ENCODE measurements around the gene CLDN1.
"Not testable (repeated sequence)": the region's sequence is repeated elsewhere in the genome, so short reads cannot be mapped to it uniquely, and the experiment has no call there.

DNA sequence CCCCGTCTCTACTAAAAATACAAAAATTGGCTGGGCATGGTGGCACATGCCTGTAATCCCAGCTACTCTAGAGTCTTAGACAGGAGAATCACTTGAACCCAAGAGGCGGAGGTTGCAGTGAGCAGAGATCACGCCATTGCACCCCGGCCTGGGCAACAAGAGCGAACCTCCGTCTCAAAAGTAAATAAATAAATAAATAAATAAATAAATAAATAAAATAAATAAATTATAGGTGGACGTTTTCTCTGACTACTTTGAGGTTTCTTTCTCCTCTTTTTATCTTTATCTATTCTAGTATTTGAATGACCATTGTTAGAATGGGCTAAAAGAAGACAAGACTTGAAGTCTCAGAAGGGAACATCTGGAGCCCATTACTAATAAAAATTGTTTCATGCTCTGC lies 54.8 kb downstream of the CLDN1 start:
- not testable (repeated sequence) for TF ChIP-seq RCOR1 (conservative IDR thresholded peaks at IDR 0.05; ENCODE audit: low read depth, low read length); EZH2 (IDR thresholded peaks at IDR 0.05; ENCODE audit: borderline replicate concordance, control insufficient read depth, low read depth, low read length); POLR2A (IDR thresholded peaks at IDR 0.05; ENCODE audit: low read depth, low read length)
- TF ChIP-seq, protein P1, sequence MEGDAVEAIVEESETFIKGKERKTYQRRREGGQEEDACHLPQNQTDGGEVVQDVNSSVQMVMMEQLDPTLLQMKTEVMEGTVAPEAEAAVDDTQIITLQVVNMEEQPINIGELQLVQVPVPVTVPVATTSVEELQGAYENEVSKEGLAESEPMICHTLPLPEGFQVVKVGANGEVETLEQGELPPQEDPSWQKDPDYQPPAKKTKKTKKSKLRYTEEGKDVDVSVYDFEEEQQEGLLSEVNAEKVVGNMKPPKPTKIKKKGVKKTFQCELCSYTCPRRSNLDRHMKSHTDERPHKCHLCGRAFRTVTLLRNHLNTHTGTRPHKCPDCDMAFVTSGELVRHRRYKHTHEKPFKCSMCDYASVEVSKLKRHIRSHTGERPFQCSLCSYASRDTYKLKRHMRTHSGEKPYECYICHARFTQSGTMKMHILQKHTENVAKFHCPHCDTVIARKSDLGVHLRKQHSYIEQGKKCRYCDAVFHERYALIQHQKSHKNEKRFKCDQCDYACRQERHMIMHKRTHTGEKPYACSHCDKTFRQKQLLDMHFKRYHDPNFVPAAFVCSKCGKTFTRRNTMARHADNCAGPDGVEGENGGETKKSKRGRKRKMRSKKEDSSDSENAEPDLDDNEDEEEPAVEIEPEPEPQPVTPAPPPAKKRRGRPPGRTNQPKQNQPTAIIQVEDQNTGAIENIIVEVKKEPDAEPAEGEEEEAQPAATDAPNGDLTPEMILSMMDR (IDR thresholded peaks at IDR 0.05 in 2 of 3, conservative IDR thresholded peaks at IDR 0.05 in 1 of 3; ENCODE audit: control insufficient read depth in 2 of 3, extremely low read depth in 1 of 3, insufficient read depth in 1 of 3, low read depth in 3 of 3, low read length in 3 of 3), result not testable (repeated sequence)
- TF ChIP-seq, protein P2, sequence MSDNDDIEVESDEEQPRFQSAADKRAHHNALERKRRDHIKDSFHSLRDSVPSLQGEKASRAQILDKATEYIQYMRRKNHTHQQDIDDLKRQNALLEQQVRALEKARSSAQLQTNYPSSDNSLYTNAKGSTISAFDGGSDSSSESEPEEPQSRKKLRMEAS (IDR thresholded peaks at IDR 0.05; ENCODE audit: low read depth, low read length), result not testable (repeated sequence)

Measured in GM12878 (cell line).